NCI-H1417 (cell line): Measurements from ENCODE around the gene ECT2L.

Experiments used
- DNase-seq, 3 experiments: peaks; one replicate each; lab custom pipeline; 2025; lab: John Stamatoyannopoulos, UW

The ECT2L gene

DNA sequence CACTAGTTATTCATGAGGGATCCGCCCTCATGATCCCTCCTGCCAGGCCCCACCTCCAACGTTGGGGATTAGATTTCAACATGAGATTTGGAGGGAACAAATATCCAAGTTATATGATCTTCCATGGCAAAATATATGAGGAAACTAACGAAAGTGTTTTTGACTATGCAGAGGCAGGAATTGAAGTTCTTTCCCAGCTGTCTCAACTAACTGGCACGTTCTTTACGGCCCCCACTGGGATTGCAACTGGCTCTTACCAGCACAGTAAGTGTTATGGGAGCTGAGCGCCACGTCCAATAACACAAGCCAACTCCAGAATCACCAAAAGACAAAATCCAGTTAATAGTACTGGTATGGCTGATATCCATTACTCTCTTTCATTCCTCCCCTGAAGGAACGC lies 66.6 kb downstream of the ECT2L start:
- DNase-seq, result no peak

DNA sequence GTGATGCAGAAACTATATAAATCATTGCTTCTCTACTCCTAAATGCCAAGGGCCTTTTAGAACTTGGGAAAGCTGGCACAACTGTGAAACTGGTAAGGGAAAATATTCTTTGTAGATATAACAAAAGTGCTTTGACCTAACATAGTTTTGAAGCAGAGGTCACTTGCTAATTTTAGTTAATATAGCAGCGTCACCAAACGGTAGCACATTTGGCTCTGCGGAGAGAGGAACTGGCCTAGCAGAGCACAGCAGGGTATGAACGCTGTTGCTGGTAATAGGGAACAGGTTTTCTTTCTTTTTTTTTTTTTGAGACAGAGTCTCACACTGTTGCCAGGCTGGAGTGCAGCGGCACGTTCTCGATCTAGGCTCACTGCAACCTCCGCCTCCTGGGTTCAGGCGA lies 67.4 kb downstream of the ECT2L start:
- DNase-seq, result no peak

DNA sequence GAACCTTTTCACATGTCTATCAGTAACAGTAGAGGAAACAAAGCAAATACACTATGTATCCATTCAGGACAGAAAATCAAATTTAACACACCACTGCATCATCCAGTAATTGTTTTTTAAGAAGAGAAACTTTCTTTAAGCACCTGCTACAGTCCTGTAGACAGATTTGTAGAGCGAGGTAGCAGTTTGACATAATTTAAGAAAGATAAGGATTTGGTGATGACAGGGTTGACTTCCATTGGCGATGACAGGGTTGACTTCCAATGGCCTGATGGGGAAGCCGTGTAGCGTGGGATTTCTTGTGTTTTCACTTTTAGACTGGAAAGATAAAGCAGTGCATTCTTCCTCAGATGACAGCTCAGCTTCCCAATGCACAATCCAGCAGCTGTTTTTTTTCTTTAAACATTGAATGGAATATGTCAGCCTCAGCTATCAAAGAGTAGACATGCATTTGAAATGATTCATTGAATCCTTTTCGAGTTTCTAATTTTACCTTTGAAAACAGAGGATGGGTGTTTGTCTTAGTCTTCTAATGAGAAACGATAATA lies 68.5 kb downstream of the ECT2L start:
- DNase-seq, result no peak

DNA sequence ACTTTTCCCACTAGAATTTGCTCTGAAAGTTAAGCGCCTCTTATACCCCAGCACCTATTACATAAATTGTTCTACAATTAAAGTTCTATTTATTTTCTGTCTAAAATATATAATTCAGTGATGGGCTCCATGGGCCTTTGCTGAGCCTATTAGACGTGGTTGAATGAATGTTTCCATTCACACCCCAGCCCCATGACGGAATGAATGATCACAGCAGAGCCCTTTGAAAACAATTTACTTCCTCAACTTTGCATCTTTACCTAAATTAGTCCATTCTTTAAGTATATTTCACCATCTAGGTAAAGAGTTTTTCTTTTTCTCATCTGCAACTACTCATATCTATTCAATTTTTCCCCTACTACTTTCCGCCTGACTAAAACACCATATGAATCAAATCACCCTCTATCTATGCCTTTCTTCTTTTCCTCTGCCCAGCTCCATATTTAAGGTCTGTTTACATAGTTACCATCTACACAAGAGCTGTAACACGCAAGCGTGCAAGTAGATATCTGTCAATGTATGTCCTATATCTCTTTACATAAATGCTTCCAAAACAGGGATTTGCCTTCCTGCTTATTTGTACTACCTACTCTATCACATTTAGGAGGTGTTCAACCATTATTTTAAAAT lies 69.7 kb downstream of the ECT2L start:
- peak in 1 of 3 experiments; percentile 31 for DNase-seq

- no peak for DNase-seq
Observed at GRCh38 chr6:138868181-138868580, 72.3 kb downstream of the ECT2L start.

DNA sequence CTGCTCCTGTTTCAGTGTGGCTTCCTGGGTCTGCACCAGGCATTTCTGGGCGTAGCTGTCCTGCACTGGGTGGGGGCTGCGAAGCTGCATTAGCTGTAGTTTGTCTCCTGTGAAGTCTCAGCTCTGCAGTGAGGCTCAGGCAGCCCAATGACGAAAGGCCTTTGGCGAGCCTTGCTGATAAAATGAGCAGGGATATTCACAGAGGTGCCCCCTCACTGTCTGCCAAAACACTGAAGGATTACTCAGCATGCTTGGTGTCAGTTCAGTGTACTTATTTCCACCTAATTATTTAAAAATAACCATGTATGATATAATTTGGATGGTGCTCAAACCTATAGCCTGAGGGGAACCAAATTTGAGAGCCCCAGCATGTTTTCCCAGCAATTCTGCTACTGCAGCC lies 73.5 kb downstream of the ECT2L start:
- DNase-seq, result no peak

DNA sequence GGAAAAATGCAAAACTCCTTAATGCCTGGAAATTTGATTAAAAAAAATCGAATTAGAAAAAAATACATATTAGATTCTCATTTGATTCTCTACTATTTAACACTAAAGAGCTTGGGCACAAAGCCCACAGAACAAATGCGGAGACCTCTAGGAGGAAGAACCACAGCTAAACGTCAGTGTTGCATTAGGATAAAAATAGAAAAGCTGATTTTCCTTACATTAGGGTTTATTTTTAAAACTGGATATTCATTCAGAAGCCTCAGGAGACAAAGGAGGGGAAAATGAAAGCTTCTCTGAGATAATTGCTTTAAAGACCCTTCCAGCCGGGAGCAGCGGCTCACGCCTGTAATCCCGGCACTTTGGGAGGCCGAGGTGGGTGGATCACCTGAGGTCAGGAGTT lies 77.3 kb downstream of the ECT2L start:
- DNase-seq, result no peak

- no peak for DNase-seq
Observed at GRCh38 chr6:138882369-138883017, 86.6 kb downstream of the ECT2L start.

DNA sequence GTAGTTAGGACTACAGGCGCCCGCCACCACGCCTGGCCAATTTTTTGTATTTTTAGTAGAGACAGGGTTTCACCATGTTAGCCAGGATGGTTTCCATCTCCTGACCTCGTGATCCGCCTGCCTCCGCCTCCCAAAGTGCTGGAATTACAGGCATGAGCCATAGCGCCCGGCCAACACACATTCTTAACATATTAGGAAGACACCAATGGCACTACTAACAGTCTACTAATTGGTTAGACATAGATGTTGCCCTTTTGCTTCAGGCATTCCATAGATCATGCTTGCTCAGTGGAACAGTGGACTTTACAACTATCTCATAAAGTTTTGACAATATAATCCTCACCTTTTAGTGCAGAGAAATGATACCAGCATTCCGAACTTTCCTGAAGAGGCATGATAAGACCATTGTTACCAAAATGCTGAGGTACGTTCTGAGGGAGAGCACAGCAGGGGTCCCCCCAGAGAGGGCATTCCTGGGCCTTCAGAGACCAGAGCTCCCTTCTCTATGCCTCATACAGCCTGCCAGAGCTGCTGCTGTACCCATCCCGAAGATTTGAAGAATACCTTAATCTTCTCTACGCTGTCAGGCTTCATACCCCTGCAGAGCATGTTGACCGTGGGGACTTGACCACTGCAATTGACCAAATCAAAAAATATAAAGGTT lies 89.4 kb downstream of the ECT2L start:
- DNase-seq, result no peak

- DNase-seq, result no peak
Observed at GRCh38 chr6:138891255-138891986, 95.5 kb downstream of the ECT2L start.

DNA sequence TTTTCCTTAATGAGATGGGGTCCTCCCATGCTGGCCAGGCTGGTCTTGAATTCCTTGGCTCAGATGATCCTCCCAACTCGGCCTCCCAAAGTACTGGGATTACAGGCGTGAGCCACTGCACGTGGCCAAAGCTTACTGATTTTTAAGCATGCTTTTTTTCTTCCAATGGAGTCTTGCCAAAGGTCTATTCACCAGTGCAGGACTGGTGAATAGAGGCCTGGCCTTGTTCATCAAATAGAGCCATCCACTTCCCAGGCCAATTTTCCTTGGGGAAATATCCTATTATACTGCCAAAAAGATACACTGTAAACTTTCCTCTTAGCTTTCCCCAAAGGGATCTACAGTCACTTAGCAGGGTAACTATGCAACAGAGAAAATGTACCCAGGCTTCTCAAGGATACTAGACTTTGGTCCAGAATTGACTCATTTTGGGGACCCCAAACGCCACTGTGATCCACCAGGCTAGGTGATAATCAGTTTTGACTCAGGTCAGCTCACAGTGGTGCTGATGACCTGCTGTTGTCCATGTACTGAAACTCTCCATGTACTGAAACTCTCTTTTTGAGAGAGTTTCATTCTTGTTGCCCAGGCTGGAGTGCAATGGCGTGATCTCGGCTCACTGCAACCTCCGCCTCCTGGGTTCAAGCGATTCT lies 100.3 kb downstream of the ECT2L start:
- DNase-seq, result no peak

- no peak for DNase-seq
Observed at GRCh38 chr6:138897031-138897430, 101.1 kb downstream of the ECT2L start.

- DNase-seq, result no peak
Observed at GRCh38 chr6:138907167-138907566, 111.3 kb downstream of the ECT2L start.

DNA sequence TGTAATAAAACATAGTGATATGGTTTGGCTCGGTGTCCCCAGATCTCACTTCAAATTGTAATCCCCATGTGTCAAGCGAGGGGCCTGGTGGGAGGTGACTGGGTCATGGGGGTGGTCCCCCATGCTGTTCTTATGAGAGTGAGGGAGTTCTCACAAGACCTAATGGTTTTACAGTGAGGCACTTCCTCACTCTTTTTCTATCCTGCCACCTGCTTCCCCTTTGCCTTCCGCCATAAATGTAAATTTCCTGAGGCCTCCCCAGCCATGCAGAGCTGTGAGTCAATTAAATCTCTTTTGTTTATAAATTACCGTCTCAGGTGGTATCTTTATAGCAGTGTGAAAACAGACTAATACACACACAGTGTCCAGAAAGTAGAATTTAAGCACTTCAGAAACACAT lies 113.6 kb downstream of the ECT2L start:
- no peak for DNase-seq

DNA sequence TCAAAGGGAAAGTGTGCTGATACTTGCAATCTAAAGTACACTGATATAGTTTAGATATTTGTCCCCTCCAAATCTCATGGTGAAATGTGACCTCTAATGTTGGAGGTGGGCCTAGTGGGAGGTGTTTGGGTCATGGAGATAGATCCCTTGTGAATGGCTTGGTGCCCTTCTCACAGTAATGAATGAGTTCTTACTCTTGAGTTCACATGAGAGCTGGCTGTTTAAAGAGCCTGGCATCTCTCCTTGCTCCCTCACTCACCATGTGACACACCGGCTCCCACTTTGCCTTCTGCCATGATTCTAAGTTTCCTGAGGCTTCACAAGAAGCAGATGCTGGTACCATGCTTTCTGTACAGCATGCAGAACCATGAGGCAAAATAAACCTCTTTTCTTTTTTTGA lies 114.1 kb downstream of the ECT2L start:
- no peak for DNase-seq

GRCh38 chr6:138912308-138912707 lies 116.4 kb downstream of the ECT2L start:
- no peak for DNase-seq

- no peak for DNase-seq
Observed at GRCh38 chr6:138914701-138915100, 118.8 kb downstream of the ECT2L start.

DNA sequence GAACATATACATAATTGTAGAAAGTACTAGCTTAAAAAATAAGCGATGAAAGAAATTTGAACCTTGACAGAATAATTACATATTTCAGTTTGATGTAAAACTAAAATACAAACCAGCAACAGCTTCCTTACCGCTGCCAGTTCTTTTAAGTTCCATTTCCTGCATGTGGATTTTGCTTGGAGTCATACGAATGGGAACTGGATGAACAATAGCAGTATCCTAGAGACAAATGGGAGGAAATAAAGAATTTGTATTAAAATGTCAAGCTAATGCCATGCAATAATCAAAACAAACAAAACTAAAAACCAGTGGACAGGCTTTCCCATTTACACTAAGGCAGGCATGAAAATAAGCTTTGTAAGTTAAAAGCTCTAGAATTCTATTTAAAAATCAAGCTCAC lies 125.0 kb downstream of the ECT2L start:
- peak in 1 of 3 experiments; percentile 64 for DNase-seq

DNA sequence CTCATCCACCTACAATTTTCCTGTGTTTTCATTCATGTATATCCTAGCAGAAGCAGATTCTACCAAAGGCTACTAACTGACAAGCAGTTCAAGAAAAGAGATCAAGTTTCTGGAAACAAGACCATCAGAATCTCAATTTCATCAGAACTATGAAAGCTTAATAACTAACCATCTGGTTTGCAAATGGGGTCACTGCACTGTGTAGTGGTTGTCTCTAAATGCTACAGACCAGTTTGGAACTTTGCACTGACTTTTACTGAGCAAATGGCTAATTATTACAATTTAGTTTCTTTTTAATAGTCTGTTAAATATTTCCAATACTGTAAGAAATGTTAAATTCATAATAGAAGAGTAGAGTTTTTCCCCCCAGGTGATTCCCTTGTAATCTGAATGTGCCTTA lies 127.7 kb downstream of the ECT2L start:
- DNase-seq, result peak in 1 of 3 experiments; percentile 58

- no peak for DNase-seq
Observed at GRCh38 chr6:138925806-138926205, 129.9 kb downstream of the ECT2L start.

GRCh38 chr6:138926579-138926978 lies 130.7 kb downstream of the ECT2L start:
- no peak for DNase-seq

DNA sequence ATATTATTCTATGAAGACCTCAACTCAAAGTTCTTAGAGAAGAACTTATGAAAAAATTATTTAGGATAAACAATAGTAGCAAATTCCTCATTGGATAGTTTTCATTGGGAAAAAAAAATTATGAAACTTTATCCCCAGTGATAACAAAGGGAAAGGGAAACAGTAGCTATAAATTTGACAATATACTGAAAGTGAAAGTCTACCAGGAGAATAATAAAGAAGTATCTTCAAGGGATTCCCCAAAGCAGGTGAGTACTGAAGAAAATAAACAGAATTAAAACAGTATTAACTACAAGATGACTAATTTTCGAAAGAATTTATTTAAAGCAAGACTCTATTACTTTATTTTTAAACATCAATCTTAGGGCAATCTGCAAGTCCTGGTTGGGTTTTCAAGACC lies 135.8 kb downstream of the ECT2L start:
- DNase-seq, result no peak
